KMS-11 (cell line): ENCODE measurements around the gene CAPS.

Experiments used
- H2AFZ ChIP-seq: fragments of 200-600 bp; sonication (generic); 2 replicates; pipeline ENCODE4 v1.6.1; 2016; ENCODE audit warnings: antibody characterized with exemption, mixed run types, low read depth
- H3K27ac ChIP-seq: fragments of 200-600 bp; sonication (generic); 2 replicates; pipeline ENCODE4 v1.6.1; 2016; ENCODE audit warnings: mild to moderate bottlenecking, mixed run types
- H3K27me3 ChIP-seq: fragments of 200-600 bp; sonication (generic); 2 replicates; pipeline ENCODE4 v1.6.1; 2017; ENCODE audit warnings: mild to moderate bottlenecking, low read depth, mixed run types, moderate library complexity; ENCODE audit not compliant: insufficient read depth
- H3K36me3 ChIP-seq: fragments of 200-600 bp; sonication (generic); 2 replicates; pipeline ENCODE4 v1.6.1; 2017; ENCODE audit warnings: mild to moderate bottlenecking, mixed run types; ENCODE audit not compliant: insufficient read depth
- H3K4me1 ChIP-seq: fragments of 200-600 bp; sonication (generic); 2 replicates; pipeline ENCODE4 v1.6.1; 2016; ENCODE audit warnings: mild to moderate bottlenecking, low read depth, mixed run types; ENCODE audit not compliant: poor library complexity, severe bottlenecking
- H3K4me2 ChIP-seq: fragments of 200-600 bp; sonication (generic); 2 replicates; pipeline ENCODE4 v1.7.0; 2016; ENCODE audit warnings: mild to moderate bottlenecking, mixed run types
- H3K4me3 ChIP-seq: fragments of 200-600 bp; sonication (generic); IDR thresholded peaks from 2 replicates; pipeline ENCODE4 v1.6.1; 2017; ENCODE audit warnings: low read depth, low read length, mixed read lengths; ENCODE audit not compliant: insufficient read depth
- H3K79me2 ChIP-seq: fragments of 200-600 bp; sonication (generic); 2 replicates; pipeline ENCODE4 v1.6.1; 2016; ENCODE audit warnings: low read depth, mixed run types; ENCODE audit not compliant: insufficient read depth
- H3K9ac ChIP-seq: fragments of 200-600 bp; sonication (generic); 2 replicates; pipeline ENCODE4 v1.6.1; 2016; ENCODE audit warnings: mild to moderate bottlenecking, mixed run types
- H4K20me1 ChIP-seq: fragments of 200-600 bp; sonication (generic); 2 replicates; pipeline ENCODE4 v1.6.1; 2016; ENCODE audit warnings: mild to moderate bottlenecking, mixed run types; ENCODE audit not compliant: insufficient read depth
- CTCF ChIP-seq: fragments of 200-600 bp; sonication (generic); conservative IDR thresholded peaks from 2 replicates; pipeline ENCODE4 v1.6.1; 2017; ENCODE audit warnings: low read depth, mild to moderate bottlenecking, antibody characterized with exemption, low read length, moderate library complexity, mixed read lengths

The CAPS gene

GRCh38 chr19:5937550-5937949, 23.5 kb downstream of the CAPS start:
- TF ChIP-seq CTCF: no peak
- no peak overlapping the region for H2AFZ ChIP-seq
- H3K4me3 ChIP-seq: no peak overlapping the region
- H3K36me3 ChIP-seq: no peaks in the 10 kb centered on the region
- H3K79me2 ChIP-seq: no peaks in the 10 kb centered on the region
- H3K4me1 ChIP-seq: no peaks in the 10 kb centered on the region
- no peak overlapping the region for H3K27ac ChIP-seq
- H3K27me3 ChIP-seq: no peaks in the 10 kb centered on the region
- no peaks in the 10 kb centered on the region for H4K20me1 ChIP-seq
- no peak overlapping the region for H3K4me2 ChIP-seq
- H3K9ac ChIP-seq: no peak overlapping the region

- Histone ChIP-seq H3K9ac (no peak overlapping the region), H3K4me2 (no peak overlapping the region), H3K4me1 (no peaks in the 10 kb centered on the region), H3K79me2 (no peaks in the 10 kb centered on the region), H4K20me1 (no peaks in the 10 kb centered on the region), H2AFZ (no peak overlapping the region), H3K4me3 (no peak overlapping the region), H3K27me3 (no peaks in the 10 kb centered on the region), H3K36me3 (no peaks in the 10 kb centered on the region), H3K27ac (no peak overlapping the region)
- TF ChIP-seq CTCF: no peak
These were observed 26.5 kb downstream of the CAPS start for GRCh38 chr19:5940260-5941208.

- Histone ChIP-seq H3K36me3 (no peaks in the 10 kb centered on the region), H4K20me1 (no peaks in the 10 kb centered on the region), H3K27ac (no peak overlapping the region), H3K79me2 (no peaks in the 10 kb centered on the region), H3K27me3 (no peaks in the 10 kb centered on the region), H3K4me3 (no peak overlapping the region), H2AFZ (no peak overlapping the region), H3K9ac (no peak overlapping the region), H3K4me1 (no peaks in the 10 kb centered on the region), H3K4me2 (no peak overlapping the region)
- no peak for TF ChIP-seq CTCF
These were observed 27.6 kb downstream of the CAPS start for GRCh38 chr19:5941673-5942072.

- H3K4me1 ChIP-seq: no peaks in the 10 kb centered on the region
- no peaks in the 10 kb centered on the region for H3K36me3 ChIP-seq
- H4K20me1 ChIP-seq: no peaks in the 10 kb centered on the region
- H3K27ac ChIP-seq: no peak overlapping the region
- no peak overlapping the region for H2AFZ ChIP-seq
- TF ChIP-seq CTCF: no peak
- H3K4me3 ChIP-seq: no peak overlapping the region
- no peak overlapping the region for H3K9ac ChIP-seq
- no peaks in the 10 kb centered on the region; the same call in 1 of the 2 replicates for H3K79me2 ChIP-seq
- H3K4me2 ChIP-seq: no peak overlapping the region
- H3K27me3 ChIP-seq: no peaks in the 10 kb centered on the region
These were observed 29.0 kb downstream of the CAPS start for GRCh38 chr19:5943045-5943444.
